ENCODE results near the gene GCA. TPM values are rescaled to one million over a fixed set of nuclear protein-coding genes. Genes with fewer than 3 reads are reported as not detected.

The GCA gene, protein sequence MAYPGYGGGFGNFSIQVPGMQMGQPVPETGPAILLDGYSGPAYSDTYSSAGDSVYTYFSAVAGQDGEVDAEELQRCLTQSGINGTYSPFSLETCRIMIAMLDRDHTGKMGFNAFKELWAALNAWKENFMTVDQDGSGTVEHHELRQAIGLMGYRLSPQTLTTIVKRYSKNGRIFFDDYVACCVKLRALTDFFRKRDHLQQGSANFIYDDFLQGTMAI
- 7.3 TPM for total RNA-seq
- long read RNA-seq, transcript GCA-204 (8 exons, 1,992 nt) = major isoform, 8 of 12 reads
- long read RNA-seq, partial matches to known transcripts = 1 of 12 reads
- long read RNA-seq, other reads (novel, unspliced or antisense) = 2 of 12 reads

DNA sequence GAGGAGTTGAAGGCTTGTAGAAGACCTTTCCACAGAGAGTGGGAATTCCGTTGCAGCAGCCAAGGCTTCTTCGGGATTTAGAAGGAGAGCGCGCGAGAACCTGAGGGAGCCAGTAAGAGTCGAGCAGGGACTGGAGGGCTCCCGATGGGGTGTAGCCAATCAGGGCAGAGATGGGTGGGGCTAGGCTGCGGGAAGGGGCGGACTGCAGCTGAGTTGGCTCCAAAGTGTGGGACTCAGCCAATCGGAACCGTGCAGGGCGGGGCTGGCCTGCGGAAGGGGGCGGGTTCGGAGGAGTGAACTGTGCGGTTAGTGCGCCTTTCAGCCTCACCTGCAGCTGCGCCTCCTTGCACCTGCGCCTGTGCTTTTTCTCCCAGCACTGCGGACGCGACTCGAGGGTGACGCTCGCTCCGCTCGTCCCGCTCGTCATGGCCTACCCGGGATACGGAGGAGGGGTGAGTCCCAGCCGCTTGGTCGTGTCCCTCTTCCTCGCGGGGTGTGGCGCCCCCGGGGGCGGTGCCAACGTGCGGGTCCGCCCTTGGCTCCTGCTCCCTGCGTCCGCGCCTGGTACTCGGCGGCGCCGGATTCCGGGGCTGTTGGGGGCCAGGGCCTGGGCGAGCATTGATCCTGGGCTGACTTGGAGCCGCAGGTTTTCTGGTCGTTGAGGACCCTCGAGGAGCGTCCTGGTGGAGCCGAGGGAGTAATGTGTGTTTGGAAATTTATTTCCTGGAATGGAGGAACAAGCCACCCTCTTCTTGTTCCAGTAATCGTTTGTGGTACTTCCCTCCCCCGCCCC lies at the start of gene GCA:
TSS of gene GCA (plus strand) at position 309 of the 793 bp plus-strand sequence. CDS start at position 426, 117 bp downstream.
- DNase-seq (ENCODE audit: low spot score) = peak; percentile 99
- intact Hi-C loops (cut with DNase I) = no loop called here

DNA sequence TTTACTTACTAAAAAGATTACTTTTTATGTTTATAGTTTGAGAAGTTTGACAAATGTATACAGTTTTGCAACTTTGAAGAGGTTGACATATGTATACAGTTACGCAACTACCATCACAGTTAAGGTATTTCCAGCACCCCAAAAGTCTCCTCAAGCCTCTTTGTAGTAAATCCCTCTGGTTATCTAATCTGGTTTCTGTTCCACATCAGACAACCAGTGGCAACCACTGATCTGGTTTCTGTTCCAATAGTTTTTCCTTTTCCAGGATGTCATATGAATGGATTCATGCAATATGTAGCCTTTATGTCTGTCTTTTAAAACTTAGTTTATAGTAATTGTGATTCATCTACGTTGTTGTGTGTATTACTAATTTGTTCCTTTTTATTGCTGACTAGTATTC lies 48.9 kb upstream of the GCA start:
- intact Hi-C loops (cut with DNase I) = loop anchor here (10.0 kb wide), 1 partner anchor 710 kb away; no protein-coding TSS in a partner anchor
- DNase-seq (ENCODE audit: low spot score) = no peak

DNA sequence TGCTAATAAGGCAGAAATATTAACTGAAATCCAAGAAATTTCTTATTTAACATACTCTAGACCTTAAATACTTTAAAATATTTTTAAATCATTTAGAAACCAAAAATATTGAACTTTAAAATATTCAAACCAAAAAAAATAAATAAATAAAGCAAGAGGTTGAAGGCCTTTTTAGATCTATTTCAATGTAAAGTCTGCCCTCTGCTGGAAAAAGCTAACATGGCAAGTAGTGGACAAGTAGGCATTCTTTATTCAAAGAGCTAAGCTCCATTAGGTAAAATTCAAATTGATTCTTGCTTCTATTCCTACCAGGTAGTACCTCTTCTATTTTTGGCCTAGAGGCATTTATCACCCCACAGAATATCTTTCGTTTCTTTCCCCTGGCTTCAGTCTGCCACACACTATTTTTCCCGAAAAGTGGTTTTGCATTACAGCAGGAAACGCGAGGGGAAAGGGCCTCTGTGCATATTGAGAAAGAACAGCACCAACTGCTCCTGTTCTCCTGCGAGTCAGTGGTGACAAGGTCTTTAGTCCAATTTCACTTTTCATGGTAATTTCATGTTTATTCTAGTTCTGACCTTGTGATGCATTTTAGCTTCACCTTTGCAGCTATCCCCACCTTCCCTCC lies 45.9 kb upstream of the GCA start:
- DNase-seq (ENCODE audit: low spot score) = no peak
- intact Hi-C loops (cut with DNase I) = loop anchor here (1.0 to 10.0 kb wide), 2 partner anchors 77 to 713 kb away; no protein-coding TSS in a partner anchor

DNA sequence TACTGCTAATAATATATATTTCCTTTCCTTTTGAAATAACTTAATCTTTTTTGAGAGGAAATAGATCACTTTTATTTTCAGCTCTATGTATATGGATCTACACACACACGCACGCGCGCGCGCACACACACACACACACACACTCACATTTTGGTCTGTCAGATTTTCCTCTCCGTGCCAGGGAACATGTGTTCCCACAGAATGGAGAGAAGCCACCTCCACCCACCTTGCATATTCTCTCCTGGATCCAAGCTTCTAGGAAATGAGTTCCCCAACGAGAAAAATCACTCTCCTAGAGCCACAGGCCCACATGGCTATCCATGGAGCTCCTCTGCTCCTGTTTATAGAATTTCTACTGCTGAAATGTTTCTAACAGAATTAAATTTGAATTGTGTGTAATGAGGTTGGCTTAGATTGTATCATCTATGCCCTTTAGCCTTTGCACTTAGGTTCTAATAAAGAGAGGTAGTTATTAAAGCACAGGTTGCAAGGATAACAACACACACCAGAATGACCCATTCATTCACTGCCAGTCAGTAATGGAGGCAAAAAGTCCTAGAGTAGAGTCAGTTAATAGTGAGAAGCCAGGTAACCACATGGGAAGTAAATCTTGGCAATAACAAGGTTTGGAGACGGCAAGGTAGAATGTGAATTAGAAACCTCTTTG lies 45.1 kb upstream of the GCA start:
- intact Hi-C loops (cut with DNase I) = loop anchor here (10.0 kb wide), 1 partner anchor 714 kb away; no protein-coding TSS in a partner anchor

DNA sequence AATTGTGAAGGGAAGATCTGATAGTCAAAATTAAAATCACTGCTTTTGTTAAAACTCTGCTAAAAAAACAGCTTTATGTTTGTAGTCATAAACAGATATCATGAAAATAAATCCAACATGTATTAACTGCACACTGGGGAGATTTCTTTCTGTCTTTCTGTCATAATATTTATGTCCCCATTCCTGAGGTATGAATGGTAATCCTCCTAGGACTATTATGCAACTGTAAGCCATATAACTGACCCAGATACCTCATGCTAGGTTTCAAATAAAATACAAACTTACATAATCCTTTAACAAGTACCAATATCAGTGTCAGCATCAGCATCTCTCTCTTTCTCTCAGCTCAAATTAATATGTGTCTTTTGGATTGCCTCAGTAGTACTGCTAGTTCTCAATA lies 43.7 kb upstream of the GCA start:
- no peak for DNase-seq (ENCODE audit: low spot score)
- intact Hi-C loops (cut with DNase I) = loop anchor here (10.0 kb wide), 1 partner anchor 295 kb away; no protein-coding TSS in a partner anchor

More for the DNA sequence above, 45.1 kb upstream of the GCA start:
- no peak for DNase-seq (ENCODE audit: low spot score)

DNA sequence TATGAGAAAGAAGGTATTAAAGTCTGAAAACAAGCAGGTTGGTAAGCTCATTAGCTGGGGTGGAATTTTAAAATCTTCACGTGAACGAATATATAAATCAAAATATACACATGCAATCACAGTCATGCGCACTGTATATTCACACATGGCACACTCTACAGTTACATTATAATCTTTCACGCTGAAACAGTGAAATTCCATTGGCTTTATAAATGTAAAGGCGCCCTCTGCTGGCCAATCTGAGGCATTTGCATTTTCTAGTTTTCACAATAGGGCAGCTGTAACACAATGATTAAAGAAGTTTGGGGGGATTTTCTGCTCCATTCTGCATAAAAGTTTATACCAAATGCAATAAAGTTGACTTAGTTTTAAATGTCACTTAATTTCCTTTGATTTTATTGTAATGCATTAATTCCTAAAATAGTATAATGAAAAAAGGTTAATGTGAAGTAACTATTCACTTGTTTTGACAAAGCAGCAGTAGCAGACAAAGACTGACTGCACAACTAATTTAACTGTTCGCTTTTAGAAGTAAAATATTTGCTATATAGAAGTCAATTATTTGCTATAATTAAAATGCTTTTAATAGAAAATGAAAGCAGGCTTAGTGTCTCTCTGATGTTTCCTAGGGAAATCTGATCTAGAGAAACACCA lies 42.7 kb upstream of the GCA start:
- DNase-seq (ENCODE audit: low spot score) = no peak
- intact Hi-C loops (cut with DNase I) = loop anchor here (10.0 kb wide), 1 partner anchor 296 kb away; no protein-coding TSS in a partner anchor

DNA sequence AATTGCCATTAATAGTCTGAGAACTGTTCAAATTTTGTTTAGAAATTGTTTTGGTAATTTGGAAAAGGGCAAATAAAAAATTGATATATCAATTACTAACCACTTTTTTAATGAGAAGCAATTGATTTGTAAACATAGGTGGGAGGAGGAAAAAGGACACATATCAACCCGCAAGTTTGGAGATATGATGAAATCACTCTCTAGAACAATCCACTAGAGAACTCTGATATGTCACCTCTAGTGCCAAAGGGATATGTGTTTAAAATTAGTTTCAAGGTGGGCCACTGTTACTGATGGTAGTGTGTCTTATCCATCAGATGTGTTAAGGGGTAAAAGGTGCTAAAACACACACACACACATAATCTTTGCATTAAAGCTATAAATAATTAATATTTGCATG lies 42.1 kb upstream of the GCA start:
- no peak for DNase-seq (ENCODE audit: low spot score)
- intact Hi-C loops (cut with DNase I) = loop anchor here (10.0 kb wide), 1 partner anchor 297 kb away; no protein-coding TSS in a partner anchor

DNA sequence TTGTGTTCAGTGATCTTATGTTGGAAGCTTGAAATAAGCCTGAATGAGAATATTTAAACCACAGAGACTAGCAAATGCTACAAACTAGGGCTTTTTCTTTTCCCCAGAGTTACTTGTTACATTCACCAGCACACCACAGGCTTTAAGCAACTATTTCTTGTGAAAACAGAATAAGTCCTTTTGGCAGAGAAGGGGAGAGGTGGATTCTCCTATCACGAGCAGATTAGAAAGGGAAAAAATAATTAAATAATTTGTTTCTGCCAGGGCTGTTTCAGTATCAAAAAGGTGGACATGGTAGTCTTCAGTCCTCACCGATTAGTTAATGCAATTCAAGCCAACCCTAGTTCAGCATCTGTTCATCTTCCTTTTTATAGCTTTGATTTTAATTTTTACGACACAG lies 38.0 kb upstream of the GCA start:
- intact Hi-C loops (cut with DNase I) = loop anchor here (10.0 kb wide), 1 partner anchor 301 kb away; no protein-coding TSS in a partner anchor
- DNase-seq (ENCODE audit: low spot score) = no peak

DNA sequence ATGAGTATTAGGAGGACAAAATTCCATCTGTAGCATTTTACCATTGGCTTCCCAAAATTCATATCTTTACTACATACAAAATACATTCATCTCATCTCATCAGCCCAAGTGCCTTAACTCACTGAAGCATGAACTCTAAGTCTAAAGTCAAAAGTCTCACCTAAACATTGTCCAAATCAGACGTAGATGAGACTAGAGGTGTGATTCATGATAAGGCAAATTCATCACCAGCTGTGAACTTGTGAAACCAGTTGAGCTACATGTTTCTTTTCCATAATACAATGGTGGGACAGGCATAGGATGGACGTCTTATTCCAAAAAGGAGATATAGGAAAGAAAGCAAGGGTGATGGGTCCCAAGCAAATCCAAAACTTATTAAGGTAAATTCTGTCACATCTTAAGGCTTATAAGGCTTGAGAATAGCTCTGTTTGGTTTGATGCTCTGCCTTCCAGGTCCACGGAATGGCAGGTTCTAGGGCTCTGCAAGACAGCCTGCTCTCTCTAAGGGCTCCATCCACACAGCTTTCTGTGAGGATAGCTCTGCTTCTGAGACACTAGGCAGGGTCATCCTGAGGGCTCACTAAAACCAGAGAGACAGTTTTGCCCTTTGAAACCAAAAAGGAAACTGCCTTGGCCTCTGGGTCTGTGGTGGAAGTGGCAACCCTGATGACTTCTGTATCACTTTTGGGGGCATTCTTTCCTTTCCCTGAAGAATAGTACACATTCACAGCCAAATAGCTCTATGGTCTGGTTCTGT lies 35.0 kb upstream of the GCA start:
- intact Hi-C loops (cut with DNase I) = loop anchor here (10.0 kb wide), 1 partner anchor 304 kb away; no protein-coding TSS in a partner anchor
- DNase-seq (ENCODE audit: low spot score) = no peak

DNA sequence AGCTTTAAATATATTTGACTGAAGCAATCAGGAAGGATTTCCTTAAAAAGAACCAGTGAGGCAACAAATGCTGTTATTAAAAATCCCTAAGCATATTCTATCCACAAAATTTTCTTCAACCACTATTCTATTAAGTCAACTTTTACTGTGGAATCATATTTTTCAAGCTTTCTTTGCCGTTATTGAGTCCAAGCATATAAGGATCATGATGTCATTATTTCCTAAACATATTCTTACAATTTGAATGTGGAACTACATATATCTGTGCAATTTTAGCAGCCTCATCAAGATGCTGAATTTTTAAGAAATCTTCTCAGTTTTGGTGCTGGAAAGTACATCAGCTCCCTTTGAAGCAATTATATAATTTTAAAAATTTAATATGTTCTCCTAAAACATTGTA lies 31.1 kb upstream of the GCA start:
- no peak for DNase-seq (ENCODE audit: low spot score)
- intact Hi-C loops (cut with DNase I) = no loop called here

DNA sequence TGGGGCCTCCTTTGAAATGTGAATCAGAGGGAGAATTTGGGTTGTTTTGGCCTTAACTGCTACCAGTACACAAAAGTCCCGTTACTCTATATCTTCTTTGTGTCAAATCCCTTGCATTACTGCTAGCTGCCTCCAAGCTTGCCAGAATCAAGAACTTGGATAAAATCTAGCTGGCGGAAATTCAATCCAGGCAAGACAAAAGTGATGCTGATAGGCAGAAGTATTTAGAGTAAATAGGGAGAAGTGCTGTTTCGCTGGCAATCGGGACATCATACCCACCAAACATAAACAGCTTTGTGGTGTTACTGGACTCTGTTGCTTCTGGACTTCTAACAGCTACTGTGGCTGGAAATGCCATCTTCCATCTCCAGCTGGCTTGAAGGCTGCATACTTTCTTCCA lies 28.0 kb upstream of the GCA start:
- intact Hi-C loops (cut with DNase I) = no loop called here
- no peak for DNase-seq (ENCODE audit: low spot score)

DNA sequence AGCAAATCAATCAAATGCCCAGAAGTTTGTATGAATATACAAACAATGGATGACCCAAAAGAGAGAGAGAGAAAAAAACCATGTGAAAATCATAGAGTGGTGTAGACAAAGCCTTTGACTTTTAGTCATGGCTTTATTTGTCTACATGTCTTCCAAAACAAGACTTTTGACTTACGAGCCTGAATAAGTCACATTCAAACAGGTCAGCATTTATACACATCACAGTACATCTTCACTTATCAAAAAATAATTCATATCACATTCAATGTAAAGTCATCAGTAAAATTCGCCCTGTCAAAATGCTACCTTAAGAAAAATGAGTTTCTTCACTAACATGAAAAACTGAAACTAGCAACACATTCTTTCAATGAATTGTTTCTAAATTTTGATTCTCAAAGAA lies 27.3 kb upstream of the GCA start:
- DNase-seq (ENCODE audit: low spot score) = no peak
- intact Hi-C loops (cut with DNase I) = no loop called here

DNA sequence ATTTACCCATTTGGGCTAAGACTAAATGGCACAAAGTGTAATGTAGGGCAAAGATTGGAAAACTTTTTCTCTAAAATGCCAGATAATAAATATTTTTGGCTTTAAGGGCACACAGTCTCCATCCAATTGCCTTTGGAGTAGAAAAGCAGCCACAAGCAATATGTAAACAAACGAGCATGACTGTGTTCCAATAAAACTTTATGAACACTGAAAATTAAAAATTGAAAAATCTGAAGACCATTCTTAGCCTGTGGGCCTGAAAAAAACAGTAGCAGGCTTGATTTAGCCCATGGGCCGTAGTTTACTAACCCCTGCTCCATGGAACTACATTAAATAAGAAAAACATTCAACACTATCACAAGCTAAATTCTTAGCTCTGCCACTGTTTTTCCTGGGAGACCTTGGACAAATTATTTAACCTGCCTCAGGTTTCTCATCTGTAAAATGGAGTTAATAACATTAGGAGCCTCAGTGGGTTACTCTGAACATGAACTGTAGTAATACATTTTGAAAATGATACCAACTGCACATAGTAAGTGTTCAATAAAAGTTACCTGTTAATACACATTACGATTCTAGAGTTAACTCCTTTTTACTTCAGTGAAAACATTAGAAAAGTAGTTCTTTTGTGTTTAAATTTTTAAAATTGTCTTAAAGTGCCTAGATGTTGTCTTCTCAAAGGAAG lies 26.7 kb upstream of the GCA start:
- no peak for DNase-seq (ENCODE audit: low spot score)
- intact Hi-C loops (cut with DNase I) = no loop called here

DNA sequence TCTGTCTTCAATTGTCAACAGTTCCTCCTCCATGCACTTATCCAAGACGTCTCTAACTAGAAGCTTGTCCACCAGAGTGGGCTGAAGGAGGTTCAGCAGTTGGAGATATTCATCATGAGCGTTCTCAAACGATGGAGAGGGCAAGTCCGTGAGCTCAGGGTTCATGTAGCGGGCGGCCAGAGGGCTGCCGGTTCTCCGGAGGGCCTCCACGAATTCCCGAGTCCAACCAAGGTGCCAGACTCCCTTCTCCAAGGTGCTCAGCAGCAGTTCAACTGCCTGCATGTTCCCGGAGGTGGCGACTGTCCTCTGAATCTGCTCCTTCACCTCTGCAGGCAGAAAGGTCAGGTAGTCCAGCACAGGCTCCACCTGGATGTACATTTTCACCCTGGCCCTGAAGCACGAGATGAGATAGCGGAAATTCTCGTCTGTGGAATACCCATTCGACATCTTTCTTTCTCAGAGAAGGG lies 26.0 kb upstream of the GCA start:
- intact Hi-C loops (cut with DNase I) = no loop called here
- DNase-seq (ENCODE audit: low spot score) = no peak

DNA sequence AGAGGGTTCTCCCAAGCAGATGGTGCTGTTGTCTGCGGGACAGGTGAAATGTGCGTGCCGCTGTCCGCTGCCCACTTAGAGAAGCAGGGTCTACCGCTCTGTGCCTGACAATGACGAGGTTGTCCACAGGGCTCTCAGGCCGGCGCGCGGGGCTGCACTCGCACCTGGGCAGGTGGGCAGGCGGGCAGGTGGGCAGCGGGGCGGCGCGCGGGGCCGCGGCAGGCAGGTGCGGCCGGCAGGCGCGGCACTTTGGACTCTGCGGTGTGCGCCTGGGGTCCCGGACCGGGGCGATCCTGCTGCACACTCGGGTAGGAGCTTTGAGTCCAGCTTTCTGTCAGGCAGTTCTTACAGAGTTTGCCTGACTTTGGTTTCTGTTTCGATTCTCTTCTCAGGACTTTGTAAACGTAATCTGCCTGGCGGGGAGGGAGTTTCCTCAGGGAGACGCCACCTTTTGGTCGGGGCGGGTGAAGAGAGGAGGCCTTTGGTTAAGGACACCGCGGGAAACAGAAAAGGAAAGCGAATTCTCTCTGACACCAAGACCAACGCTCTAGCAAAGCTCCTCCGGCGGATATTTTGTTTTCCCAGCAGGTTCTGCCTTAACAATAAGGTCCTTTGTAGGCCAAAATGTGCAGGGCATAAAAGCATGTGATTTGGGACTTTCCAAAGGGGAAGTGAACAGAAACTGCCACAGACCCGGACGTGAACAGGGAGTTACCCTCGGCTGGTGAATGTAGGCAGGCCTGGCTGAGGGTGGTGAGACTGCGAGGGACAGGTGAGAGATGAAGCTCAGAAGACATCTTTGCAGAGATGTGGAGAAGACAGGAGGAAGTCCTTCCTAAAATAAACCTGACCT lies 25.4 kb upstream of the GCA start, which contains the start of gene IFIH1:
TSS of gene IFIH1 (minus strand) at position 357 of the 853 bp plus-strand sequence. CDS start 377 bp downstream, outside the sequence.
- intact Hi-C loops (cut with DNase I) = no loop called here
- peak; percentile 92 for DNase-seq (ENCODE audit: low spot score)

DNA sequence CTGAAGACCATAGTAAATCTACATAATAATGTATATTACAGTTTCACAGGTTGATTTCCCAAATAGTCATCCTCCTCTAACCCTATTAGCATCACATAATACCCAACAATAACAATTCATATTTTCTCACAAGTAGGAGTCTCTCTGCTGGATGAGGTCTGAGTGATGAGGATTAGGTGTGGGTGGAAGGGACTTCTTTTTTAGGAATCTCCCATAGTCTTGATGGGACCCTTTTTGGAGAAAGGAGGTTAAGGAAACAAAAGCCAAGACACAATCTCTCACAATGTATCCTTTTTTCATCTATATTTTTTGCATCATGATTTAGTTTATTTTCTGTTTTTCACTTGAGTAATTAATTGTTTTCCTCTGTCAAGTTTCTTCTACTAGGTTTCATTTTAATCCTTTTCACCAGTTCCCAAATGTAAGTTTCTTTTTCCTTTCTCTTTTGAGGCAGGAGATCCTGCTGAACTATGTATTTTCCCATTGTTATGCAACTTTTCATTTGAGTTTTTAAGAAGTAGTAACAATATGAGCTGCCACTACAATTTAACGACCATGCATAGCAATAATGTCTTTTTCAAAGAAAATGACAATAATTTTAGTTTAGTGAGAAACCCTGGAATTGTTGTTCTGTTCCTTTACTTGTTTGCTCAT lies 22.9 kb upstream of the GCA start:
- DNase-seq (ENCODE audit: low spot score) = no peak
- intact Hi-C loops (cut with DNase I) = no loop called here

Measured in cardiac septum (tissue), 1 donor.